CD4-positive, alpha-beta T cell treated with Interleukin-15 for 4 hours (primary cell): ENCODE measurements around the gene KPNA3.
"Not testable (repeated sequence)": the region's sequence is repeated elsewhere in the genome, so short reads cannot be mapped to it uniquely, and the experiment has no call there.

Experiments
- DNase-seq: peaks from one replicate; pipeline ENCODE4 v3.0.0-alpha.2; 2020; ENCODE audit warnings: low spot score

KPNA3 gene

GRCh38 chr13:49746111-49746510 is 46.4 kb downstream of the KPNA3 start:
- DNase-seq: no peak

- no peak for DNase-seq
Observed at GRCh38 chr13:49740870-49741269, 51.6 kb downstream of the KPNA3 start.

DNA sequence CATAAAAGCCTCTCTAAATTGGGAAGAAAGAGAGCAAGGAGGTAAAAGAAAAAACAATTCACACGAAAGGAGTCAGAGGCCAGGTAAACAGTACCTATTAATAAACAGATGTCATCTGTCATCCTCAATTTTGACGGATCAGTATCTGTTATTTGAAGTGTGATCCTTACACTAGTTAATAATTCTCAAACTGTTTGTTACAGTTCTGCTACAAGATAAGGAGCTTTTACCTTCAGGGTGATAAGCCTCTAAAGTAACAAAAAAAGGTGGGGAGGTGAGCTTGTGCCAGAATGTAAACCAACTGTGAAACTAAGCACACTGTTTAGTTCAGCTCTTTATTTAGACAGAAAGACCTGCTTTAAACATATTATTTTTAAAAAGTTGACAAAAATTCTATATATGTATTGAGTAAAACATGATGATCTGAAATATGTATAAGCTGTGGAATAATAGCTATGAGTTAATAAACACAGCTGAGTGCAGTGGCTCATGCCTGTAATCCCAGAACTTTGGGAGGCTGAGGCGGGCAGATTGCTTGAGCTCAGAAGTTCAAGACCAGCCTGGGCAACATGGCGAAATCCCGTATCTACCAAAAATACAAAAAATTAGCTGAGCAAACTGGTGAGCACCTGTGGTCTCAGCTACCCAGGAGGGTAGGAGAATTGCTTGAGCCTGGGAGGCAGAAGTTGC is 52.8 kb downstream of the KPNA3 start:
- no peak for DNase-seq

- DNase-seq: no peak
Observed at GRCh38 chr13:49733181-49733951, 59.1 kb downstream of the KPNA3 start.

DNA sequence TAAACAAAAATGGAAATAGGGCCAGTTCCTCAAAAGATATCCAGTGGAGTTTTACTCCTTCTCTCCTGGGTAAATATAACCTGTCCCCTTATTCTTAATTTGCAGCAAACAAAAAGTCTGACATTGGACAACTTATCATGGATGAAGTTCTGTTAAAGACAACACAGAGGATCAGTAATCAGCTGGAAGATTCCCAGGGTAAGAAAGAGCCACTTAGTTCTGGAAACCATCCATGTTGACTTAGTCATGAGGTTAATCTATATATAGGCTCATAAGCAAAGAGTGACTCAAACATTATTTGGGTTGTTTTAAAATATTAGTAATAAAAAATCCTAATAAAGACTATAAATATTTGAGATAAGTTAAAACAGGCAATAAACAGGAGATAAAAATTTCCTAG is 60.7 kb downstream of the KPNA3 start:
- DNase-seq: no peak

DNA sequence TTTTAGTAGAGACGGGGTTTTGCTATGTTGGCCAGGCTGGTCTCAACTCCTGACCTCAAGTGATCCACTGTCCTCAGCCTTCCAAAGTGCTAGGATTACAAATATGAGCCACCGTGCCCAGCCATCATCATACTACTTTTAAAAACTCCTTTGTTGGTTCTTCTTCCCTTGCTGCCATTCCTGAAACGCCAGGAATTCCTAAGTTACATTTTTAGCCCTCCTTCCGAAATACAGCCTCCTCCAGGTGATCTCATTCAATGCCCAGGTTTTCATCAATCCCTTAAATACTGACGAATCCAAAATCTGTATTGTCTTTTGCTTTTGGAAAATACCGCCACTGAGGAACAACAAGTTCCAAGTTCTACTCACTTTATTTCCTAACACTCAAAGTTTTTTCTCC is 75.9 kb downstream of the KPNA3 start:
- no peak for DNase-seq

GRCh38 chr13:49714757-49715156 is 77.7 kb downstream of the KPNA3 start:
- no peak for DNase-seq

GRCh38 chr13:49711218-49711863 is 81.1 kb downstream of the KPNA3 start:
- no peak for DNase-seq

- not testable (repeated sequence) for DNase-seq
Observed at GRCh38 chr13:49704264-49704663, 88.2 kb downstream of the KPNA3 start.

DNA sequence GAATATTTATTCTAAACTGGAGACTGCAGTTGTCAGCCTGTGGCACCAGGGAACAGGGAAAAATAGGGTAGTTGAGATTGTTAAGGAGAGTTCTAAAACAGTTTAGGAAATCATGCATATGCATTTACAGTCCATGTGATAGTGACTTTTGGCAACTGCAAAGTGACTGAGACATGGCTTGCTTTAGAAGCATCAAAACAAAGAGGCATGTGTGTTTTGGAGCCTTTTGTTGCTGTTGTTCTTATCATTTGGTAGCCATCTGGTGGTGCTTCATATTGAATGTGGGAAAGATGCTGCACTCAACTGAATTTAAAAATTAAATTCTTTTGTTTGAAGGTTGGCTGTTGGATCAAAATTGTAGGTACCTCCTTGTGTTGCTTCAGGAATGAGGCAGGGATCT is 91.0 kb downstream of the KPNA3 start:
- no peak for DNase-seq

DNA sequence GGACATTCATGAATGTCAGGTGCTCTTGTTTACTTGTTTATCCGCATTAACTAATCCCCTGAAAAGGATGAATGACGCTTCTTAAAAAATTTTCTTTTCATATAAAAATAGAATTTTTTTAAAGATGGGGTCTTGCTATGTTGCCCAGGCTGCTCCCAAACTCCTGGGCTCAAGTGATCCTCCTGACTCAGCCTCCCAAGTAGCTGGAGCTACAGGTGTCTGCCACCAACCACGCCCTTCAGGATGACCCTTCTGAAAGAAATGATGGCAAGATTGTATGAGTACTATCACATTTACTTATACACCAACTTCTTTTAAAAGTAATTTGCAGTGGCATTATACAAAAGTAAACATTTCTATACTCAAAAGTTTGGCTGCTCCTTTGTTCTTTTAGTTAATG is 95.0 kb downstream of the KPNA3 start:
- no peak for DNase-seq

- no peak for DNase-seq
Observed at GRCh38 chr13:49694446-49694845, 98.0 kb downstream of the KPNA3 start.

DNA sequence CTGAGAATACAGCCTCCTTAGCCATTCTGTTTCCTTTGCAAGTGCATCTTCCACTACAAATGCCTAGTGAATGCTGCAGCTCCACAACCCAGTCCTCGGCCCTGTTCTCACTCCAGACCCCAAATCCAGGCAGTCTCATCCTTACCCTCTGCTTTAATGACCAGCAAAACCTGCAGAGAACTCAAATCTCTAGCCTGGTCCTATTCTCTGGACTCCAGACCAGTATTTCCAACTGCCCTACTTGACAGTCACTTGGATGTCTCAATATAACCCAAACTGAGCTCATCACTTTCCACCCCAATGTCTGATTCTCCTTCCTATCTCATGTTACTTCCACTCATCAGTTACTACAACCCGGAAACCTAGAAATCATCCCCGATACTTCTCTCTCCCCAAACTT is 98.6 kb downstream of the KPNA3 start:
- DNase-seq: no peak

DNA sequence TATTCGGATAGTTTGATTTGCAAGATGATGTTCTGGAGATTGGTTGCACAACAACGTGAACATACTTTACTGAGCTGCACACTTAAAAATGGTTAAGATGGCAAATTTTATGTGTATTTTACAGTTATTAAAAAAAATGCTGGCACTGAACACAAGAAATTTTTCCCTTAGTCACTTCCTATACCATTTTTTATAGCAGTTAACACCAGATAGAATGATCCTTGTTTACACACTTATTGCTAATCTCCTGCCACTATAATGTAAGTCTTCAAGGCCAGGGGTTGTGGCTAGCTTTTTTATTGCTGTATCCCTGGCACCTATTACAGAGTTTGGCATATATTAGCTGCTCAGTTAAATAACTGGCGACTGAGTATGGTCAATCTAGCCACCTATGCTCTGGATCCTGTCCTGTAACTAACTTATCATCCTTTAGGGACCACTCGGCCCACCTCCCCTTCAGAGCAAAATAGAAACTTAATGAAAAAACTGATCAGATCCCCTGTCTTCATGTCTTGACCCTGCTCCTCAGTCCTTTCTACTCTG is 99.2 kb downstream of the KPNA3 start:
- DNase-seq: no peak

GRCh38 chr13:49690995-49691784 is 101.3 kb downstream of the KPNA3 start, which contains the start of gene EBPL:
TSS of gene EBPL (minus strand) at chr13:49691486. CDS start at chr13:49691424, 62 bp downstream.
- DNase-seq: peak; percentile 81

DNA sequence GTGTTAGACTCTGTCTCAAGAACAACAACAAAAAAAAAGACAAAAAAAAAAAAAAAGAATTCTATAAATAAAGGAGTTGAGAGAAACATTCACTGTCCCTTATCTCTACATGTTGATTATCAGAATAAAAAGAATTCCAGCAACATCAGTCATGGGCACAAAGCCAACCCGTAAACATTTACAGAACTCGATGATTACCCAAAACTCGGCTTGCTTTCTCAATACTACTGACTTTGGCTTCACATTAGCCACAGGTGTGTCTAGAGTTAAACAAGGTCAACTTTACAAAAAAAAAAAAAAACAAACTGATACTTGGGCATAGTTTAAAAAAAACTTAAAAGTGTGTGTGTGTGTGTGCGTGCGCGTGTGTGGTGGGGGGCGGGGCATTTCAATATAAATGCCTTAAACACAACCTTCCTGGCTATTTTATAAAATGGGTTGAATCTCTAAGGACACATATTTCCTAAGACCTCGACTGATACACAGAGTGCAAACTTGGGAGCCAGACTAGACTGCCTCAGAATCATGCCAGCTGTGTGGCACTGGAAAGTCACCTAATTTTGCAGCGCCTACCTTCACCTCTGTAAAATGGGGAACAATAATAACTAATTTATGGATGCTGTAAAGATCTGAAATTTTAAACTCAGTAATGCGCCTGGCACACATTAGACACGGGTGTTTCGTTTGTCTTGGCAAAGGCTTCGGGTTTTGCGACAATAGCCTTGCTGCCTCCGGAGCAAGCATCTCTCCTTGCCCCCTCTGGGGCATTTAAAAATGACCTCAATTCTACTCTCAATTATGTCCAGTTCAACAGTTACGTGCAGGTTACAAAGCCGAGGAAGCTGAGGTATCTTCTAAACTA is 102.1 kb downstream of the KPNA3 start:
- no peak for DNase-seq

GRCh38 chr13:49683489-49683888 is 109.0 kb downstream of the KPNA3 start:
- no peak for DNase-seq

DNA sequence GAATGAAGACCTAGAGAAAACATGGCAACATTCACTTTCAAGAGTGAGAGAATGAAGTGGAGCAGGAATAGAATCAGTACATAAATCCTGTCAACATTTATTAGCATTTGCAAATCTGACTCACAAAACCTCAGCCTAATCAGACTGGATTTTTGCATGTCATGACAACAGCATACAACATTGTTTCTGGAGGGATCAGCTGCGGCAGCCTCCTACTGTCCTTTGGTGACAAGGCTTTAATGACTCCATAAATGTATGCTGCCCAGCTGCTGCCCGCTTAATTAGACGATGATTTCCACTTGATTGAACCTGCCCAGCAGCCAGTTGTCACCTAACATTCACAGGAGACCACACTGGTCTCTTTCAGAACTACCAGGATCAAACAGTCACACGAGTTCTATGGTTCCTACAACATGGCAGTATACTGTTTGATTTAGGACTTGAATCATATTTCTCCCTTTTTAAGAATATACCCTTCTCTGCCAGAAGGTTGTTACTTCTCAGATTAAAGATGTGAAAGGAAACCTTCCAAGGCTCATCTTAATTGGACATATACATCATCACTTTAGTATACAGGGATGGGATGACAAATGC is 110.5 kb downstream of the KPNA3 start:
- DNase-seq: no peak

GRCh38 chr13:49679246-49679645 is 113.2 kb downstream of the KPNA3 start:
- no peak for DNase-seq

DNA sequence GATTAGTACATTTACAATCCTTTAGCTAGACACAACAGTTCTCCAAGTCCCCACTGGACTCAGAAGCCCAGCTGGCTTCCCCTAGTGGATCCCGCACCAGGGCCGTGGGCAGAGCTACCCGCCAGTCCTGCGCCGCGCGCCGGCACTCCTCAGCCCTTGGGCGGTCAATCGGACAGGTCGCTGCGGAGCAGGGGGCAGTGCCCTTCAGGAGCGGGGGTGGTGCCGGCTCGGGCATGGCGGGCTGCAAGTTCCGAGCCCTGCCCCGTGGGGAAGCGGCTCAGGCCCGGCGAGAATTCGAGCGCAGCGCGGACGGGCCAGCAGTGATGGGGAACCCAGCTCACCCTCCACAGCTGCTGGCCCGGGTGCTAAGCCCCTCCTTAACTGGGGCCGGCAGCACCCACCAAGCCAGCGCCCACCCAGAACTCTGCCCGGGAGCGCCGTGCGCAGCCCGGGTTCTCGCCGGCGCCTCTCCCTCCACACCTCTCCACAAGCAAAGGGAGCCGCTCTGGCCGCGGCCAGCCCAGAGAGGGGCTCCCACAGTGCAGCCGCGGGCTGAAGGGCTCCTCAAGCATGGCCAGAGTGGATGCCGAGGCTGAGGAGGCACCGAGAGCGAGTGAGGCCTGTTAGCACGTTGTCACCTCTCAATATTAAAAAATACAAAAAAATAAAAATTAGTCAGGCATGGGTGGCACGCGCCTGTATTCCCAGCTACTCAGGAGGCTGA is 114.1 kb downstream of the KPNA3 start:
- DNase-seq: no peak
